T-helper 17 cell (primary cell): ENCODE measurements around the gene ZNF423. TPM values are rescaled to one million over a fixed set of nuclear protein-coding genes. Genes with fewer than 3 reads are reported as not detected.

Experiments used
- ATAC-seq: fragments of 150-1000 bp; cut with Tn5 transposase; 2 replicates; pipeline ENCODE4 v1.10.0; 2021; ENCODE audit warnings: mild to moderate bottlenecking, moderate library complexity
- DNase-seq, 3 donors: peaks; one replicate each; pipeline versions ENCODE4 v3.0.0 to v3.0.0-alpha.2; 2020 to 2021
- H3K9me3 ChIP-seq: one replicate; pipeline ENCODE4 v1.7.0; 2013; ENCODE audit warnings: low read length, mild to moderate bottlenecking; ENCODE audit not compliant: control insufficient read depth, poor library complexity, severe bottlenecking
- H3K27ac Mint-ChIP-seq: one replicate; pipeline ENCODE4 v1.8.0; 2022; ENCODE audit warnings: mild to moderate bottlenecking, moderate library complexity, mixed read lengths
- H3K27me3 Mint-ChIP-seq: one replicate; pipeline ENCODE4 v1.8.0; 2022; ENCODE audit warnings: mixed read lengths
- H3K36me3 Mint-ChIP-seq: one replicate; pipeline ENCODE4 v1.8.0; 2022; ENCODE audit warnings: low read depth, mixed read lengths
- H3K4me1 Mint-ChIP-seq: one replicate; pipeline ENCODE4 v1.8.0; 2022; ENCODE audit warnings: mild to moderate bottlenecking, mixed read lengths
- H3K4me3 Mint-ChIP-seq: one replicate; pipeline ENCODE4 v1.8.0; 2022; ENCODE audit warnings: mild to moderate bottlenecking, moderate library complexity, mixed read lengths
- total RNA-seq, 4 donors: library from RNA in 2 of 4; stranded (reverse) in 2 of 4; gene quantifications; one replicate each; pipeline ENCODE4 v1.2.3 and lab custom pipeline; 2022 to 2026

Gene ZNF423
- total RNA-seq, 2 donors from 2014 or later, result not detected

DNA sequence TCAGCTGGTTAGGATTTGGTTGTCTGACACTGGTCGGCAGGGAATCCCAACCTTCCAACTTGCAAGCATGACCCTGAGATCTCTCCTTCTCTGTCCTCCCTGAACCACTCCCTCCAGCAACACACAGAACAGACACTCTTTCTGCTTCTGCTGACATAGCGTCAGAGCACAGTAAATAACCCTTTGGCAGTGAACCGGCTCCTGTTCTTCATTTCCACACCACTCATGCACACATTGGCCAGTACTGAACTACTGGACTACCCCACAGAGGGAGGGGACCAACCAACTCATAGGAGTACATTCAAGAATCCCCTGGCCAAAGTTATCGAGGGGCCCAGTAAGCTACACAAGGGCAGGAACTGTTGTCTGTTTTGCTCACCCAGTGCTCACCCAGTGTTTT is 138.2 kb downstream of the ZNF423 start:
- Mint-ChIP-seq H3K4me3 (no peak overlapping the region), H3K4me1 (no peaks in the 10 kb centered on the region), H3K36me3 (no peaks in the 10 kb centered on the region), H3K27me3 (peaks cover 6% of the 10 kb centered on the region), H3K27ac (no peak overlapping the region)
- ATAC-seq (no peak), DNase-seq (no peak)
- H3K9me3 ChIP-seq, result no peaks in the 10 kb centered on the region

DNA sequence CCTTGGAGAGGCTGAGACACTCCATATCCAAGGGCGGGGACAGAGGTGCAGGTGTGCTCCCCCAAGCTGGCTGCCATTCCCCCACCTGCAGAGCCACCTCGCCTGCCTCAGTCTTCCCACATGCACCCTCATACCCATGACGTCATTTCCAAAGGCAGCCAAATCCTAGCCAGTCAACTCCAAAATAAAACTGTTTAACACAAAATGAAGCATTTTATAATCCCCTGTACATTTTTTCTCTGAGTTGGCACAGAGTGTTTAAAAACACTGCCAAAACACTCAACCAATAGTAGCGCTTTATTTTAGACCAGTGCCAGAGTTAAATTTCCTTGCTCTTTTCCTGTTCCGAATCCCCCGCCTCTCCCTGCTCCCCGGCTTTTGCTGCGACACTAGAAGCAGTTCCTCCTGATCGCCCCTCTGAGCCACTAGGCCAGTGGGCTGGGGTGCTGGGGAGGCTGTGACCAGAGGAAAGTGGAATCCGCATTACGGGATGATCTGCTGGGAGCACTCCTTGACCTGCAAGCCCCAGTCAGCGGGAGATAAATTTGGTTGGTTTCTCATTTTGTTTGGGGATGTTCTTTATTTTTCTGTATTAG is 139.5 kb downstream of the ZNF423 start:
- Mint-ChIP-seq H3K27me3 (peaks cover 6% of the 10 kb centered on the region), H3K27ac (no peak overlapping the region), H3K4me3 (no peak overlapping the region), H3K36me3 (no peaks in the 10 kb centered on the region), H3K4me1 (no peaks in the 10 kb centered on the region)
- H3K9me3 ChIP-seq, result no peaks in the 10 kb centered on the region
- no peak for DNase-seq
- ATAC-seq, result no peak

DNA sequence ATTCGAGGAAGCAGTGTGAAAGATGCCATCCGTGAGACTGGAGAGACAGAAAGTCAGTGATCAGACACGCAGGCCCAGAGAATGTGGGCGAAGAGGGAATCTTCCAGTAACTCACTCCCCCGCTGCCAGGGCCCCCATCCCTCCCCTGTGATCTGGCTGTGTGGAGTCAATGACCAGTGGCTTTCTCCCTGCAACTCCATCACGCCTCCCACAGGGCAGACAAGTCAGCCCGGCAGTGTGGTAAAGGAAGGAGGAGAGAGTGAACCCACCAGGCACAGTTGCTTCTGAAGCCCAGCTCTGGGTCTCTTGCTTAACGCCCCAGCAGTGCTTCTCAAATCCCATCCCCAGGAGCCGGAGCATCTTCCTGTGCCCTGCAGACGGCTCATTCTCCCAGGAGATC is 142.1 kb downstream of the ZNF423 start:
- no peaks in the 10 kb centered on the region for H3K9me3 ChIP-seq
- Mint-ChIP-seq H3K4me1 (no peaks in the 10 kb centered on the region), H3K27ac (no peak overlapping the region), H3K4me3 (no peak overlapping the region), H3K27me3 (peaks cover 8% of the 10 kb centered on the region), H3K36me3 (no peaks in the 10 kb centered on the region)
- DNase-seq, result no peak
- ATAC-seq, result no peak

DNA sequence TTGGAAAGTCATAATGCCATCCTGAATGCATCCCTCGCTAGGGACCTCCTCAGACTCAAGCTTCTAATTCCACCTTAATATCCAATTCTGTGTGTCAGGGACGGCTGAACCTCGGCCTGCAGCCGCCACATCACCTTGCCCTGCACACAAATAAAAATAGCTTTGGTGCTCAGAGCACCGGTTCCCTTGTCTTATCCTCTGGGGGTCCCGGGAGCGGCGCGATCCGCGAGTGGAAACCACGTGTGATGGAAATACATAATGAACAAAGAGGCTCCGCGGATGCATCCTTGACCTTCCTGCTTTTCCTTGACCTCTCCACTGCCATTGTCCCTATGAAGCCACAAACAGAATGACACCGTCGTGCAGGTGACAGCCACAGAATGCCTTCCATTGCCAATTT is 143.4 kb downstream of the ZNF423 start:
- no peaks in the 10 kb centered on the region for H3K9me3 ChIP-seq
- Mint-ChIP-seq H3K27me3 (peaks cover 11% of the 10 kb centered on the region), H3K27ac (no peak overlapping the region), H3K4me3 (no peak overlapping the region), H3K4me1 (no peaks in the 10 kb centered on the region), H3K36me3 (no peaks in the 10 kb centered on the region)
- DNase-seq (no peak), ATAC-seq (no peak)

DNA sequence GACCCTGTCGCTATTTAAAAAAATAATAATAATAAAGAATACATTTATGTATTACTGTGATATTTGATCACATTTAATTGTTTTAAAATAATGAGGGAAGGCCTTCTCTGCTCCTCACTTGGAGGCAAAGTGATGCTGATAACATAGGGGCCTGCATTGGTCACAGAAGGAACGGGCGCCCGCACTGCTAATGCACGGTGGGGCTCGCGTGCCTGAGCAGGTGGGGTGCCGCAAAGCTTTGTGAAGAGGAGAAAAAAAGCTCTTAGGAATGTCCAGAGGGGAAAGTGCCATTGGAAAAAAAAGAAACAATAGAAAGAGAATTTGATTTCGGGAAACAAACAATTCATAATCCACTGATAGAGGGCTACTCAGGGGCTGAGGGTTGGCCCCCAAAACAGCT is 143.8 kb downstream of the ZNF423 start:
- no peak for ATAC-seq
- H3K9me3 ChIP-seq, result no peaks in the 10 kb centered on the region
- Mint-ChIP-seq H3K4me1 (no peaks in the 10 kb centered on the region), H3K27ac (no peak overlapping the region), H3K27me3 (peaks cover 11% of the 10 kb centered on the region), H3K4me3 (no peak overlapping the region), H3K36me3 (no peaks in the 10 kb centered on the region)
- DNase-seq, result no peak

DNA sequence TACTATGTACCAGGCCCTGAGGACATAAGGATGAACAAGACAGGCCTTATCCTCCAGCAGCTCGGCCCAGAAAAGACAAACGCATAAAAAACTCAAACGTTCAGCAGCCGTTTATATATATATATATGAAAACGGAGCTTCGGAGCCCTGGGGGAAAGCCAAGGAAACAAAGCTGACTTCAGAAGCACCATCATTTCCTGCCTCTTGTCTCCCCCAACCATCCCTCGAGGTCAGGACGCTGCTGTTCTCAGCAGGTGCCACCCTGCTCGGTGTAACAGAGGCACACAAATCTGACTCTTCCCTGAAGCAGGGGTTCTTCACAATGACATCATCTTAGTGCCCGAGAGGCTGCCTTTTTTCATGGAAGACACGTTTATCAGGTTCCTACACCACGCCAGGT is 146.9 kb downstream of the ZNF423 start:
- Mint-ChIP-seq H3K4me3 (no peak overlapping the region), H3K27ac (no peak overlapping the region), H3K27me3 (peaks cover 15% of the 10 kb centered on the region), H3K4me1 (no peaks in the 10 kb centered on the region), H3K36me3 (no peaks in the 10 kb centered on the region)
- DNase-seq (no peak), ATAC-seq (no peak)
- H3K9me3 ChIP-seq, result no peaks in the 10 kb centered on the region

DNA sequence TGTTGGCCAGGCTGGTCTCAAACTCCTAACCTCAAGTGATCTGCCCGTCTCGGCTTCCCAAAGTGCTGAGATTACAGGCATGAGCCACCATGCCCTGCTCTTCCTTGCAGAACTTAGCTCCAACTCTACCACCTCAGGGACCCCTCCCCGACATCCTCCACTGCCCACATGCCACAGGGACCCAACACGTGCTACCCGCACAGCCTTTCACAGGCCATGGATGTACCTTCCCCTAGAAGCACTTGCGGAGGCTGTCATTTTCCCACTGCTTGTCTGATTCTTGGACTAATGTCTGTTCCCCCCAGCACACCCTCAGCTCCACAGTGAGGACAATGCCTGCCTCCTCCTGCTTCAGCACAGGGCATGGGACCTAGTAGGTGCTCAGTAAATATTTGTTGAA is 147.4 kb downstream of the ZNF423 start:
- Mint-ChIP-seq H3K4me1 (no peaks in the 10 kb centered on the region), H3K4me3 (no peak overlapping the region), H3K27me3 (peaks cover 15% of the 10 kb centered on the region), H3K27ac (no peak overlapping the region), H3K36me3 (no peaks in the 10 kb centered on the region)
- ATAC-seq, result no peak
- no peak for DNase-seq
- no peaks in the 10 kb centered on the region for H3K9me3 ChIP-seq

DNA sequence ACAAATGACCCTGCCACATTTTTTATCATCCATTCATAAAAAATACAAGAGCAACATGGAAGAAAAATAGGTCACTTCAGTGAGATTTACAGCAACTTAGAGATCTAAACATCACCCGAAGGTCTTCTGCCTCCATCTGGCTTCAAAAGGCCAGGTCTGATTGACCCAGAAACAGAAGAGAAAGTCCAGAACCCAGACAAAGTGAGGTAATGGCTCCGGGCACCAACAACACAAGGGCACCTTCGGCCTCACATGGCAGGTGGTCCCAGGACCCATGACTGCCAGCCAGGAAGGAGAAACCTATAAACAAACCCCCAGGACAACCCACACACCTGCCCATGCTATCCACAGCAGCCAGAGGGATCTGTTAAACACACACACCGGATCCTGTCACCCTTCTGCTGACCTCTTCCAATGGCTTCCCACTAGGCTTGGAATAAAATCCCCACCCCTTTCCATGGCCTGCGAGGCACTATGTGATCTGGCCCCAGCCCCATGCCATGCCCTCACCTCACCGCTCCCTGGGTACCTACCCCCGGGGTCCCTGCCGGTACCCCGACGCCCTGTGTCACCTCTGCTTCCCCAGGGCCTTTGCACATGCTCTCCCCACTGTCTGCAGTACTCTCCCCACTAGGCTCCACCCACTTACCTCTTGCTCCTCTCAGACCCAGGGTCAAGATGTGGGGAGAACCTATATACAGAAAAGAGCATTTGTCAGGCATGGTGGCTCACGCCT is 149.1 kb downstream of the ZNF423 start:
- Mint-ChIP-seq H3K4me1 (no peaks in the 10 kb centered on the region), H3K27ac (no peak overlapping the region), H3K36me3 (no peaks in the 10 kb centered on the region), H3K4me3 (no peak overlapping the region), H3K27me3 (peaks cover 15% of the 10 kb centered on the region)
- DNase-seq (no peak), ATAC-seq (no peak)
- H3K9me3 ChIP-seq, result no peaks in the 10 kb centered on the region

DNA sequence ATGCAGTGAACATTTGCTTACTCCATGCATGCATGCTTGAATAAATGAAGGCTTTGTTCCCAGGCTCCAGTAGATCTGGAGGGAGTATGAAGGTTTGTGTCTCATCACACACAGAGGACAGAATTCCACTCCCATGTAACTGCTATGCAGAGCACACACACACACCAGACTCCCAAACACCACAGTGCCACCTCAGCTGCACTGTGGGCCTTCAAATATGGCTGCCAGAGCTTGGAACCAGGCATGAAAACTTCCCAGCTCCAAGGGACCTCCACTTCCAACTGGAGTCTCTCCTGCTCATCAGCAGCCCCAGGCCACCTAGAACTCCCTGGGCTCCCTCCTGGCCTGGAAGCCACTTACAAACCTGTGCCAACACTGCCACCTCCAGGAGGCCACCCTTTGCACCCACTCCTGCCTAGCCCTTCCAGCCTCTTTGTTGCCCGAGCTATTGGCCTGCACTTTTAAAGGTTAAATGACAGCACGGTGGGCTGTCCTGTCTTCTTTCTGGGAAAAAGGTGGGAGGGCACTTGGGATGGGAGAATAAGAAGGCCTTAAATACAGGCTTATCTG is 151.2 kb downstream of the ZNF423 start:
- Mint-ChIP-seq H3K27ac (no peak overlapping the region), H3K4me1 (no peaks in the 10 kb centered on the region), H3K27me3 (peaks cover 11% of the 10 kb centered on the region), H3K4me3 (no peak overlapping the region), H3K36me3 (no peaks in the 10 kb centered on the region)
- ATAC-seq (no peak), DNase-seq (no peak)
- no peaks in the 10 kb centered on the region for H3K9me3 ChIP-seq

DNA sequence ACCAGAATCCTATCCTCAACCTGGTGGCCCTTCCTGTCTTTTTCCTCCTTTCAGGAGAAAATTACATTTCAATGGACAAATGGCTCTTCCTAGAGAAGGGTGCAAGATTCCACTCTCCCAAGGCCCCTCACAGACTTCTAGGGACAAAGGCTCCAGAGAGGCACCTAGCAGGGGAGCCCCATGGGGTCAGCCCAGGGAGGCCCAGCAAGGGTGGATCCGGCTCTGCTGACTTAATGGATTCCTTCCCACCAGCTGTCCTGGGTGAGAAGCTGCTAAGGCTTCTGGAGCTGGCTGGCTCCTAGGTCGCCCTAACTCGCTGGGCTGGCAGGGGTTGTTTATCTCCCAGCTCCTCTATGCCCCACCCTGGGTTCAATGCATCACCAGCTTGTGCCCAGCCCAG is 152.4 kb downstream of the ZNF423 start:
- ATAC-seq, result no peak
- H3K9me3 ChIP-seq, result no peaks in the 10 kb centered on the region
- H3K4me1 Mint-ChIP-seq, result no peaks in the 10 kb centered on the region
- peaks cover 18% of the 10 kb centered on the region for H3K27me3 Mint-ChIP-seq
- no peak for DNase-seq
- no peak overlapping the region for H3K27ac Mint-ChIP-seq
- no peaks in the 10 kb centered on the region for H3K36me3 Mint-ChIP-seq
- no peak overlapping the region for H3K4me3 Mint-ChIP-seq

DNA sequence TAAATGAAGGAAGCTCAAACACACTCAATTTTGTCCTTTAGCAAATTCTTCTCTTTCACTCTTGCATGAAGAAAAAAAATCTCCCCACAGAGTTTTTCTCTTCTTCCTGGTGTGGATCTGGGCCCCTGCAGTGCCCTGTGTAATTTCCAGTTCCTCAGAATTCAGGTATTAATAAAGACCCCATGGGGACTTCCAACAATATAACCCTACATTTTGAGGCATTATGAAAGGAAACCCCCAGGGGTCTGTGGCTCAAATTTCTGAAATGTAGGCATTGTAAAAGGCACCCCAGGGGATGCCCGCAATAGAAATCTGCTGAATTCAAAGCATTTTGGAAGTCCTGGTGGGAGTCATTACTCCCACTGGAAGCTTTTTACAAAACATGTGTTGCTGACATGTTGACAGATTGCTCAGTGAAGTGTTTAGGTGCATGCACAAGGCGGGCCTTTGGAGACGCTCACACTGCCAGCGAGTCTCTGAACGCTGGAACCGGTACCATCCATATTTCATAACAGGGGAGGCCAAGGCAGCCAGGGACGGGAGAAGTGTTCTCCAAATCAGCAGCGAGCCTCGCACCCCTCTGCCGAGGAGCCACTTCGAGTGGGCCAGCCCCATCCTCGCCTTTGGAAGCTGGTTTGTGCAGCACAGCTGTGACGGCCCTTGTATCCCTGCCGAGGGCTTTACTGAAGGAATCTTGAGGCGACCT is 154.0 kb downstream of the ZNF423 start:
- no peak overlapping the region for H3K27ac Mint-ChIP-seq
- no peaks in the 10 kb centered on the region for H3K9me3 ChIP-seq
- H3K36me3 Mint-ChIP-seq, result no peaks in the 10 kb centered on the region
- no peak for ATAC-seq
- no peaks in the 10 kb centered on the region for H3K4me1 Mint-ChIP-seq
- no peak for DNase-seq
- H3K27me3 Mint-ChIP-seq, result peaks cover 30% of the 10 kb centered on the region
- no peak overlapping the region for H3K4me3 Mint-ChIP-seq

DNA sequence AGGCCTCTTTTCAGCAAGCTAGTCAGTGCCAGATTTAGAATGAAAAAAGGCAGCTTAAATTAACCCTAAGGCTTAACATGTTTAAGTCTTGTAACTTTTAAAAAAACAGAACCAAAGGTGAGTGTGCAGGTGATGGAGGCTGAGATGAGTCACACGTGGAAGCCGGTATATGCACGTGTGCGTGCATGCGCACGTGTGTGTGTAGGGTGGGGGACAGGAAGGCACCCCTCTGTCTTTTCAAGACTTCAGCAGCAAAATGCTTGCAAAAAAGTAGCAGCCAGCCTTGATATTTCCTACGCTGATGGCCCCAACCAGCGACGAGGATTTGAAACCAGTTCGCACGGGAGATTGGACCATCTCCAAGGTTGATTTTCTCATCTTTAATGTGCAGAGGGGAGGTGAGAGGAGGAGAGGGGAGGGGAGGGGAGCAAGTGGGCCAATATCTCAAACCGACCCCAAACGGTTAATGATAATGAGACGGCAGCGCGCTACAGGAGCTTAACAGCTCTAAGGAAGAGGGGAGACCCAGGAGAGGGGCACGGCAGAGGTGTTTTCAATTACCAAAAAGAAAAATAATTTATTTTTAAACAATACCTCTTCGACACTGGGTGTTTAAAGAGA is 154.7 kb downstream of the ZNF423 start:
- no peak for ATAC-seq
- Mint-ChIP-seq H3K27ac (no peak overlapping the region), H3K4me3 (no peak overlapping the region), H3K4me1 (no peaks in the 10 kb centered on the region), H3K36me3 (no peaks in the 10 kb centered on the region), H3K27me3 (peaks cover 29% of the 10 kb centered on the region)
- H3K9me3 ChIP-seq, result no peaks in the 10 kb centered on the region
- no peak for DNase-seq
